BLaER1 (cell line): Measurements from ENCODE around the gene TCL1B.

Source experiments
- H3K27ac ChIP-seq: shearing (Covaris generic); formaldehyde crosslinking; 2 replicates; pipeline ENCODE4 v1.8.1; 2022
- H3K27me3 ChIP-seq: shearing (Covaris generic); formaldehyde crosslinking; 2 replicates; pipeline ENCODE4 v1.8.1; 2022
- H3K36me3 ChIP-seq: shearing (Covaris generic); formaldehyde crosslinking; 2 replicates; pipeline ENCODE4 v1.8.1; 2022
- H3K4me1 ChIP-seq: shearing (Covaris generic); formaldehyde crosslinking; 2 replicates; pipeline ENCODE4 v1.8.1; 2022
- H3K4me2 ChIP-seq: shearing (Covaris generic); formaldehyde crosslinking; 2 replicates; pipeline ENCODE4 v1.8.1; 2022
- H3K4me3 ChIP-seq: shearing (Covaris generic); formaldehyde crosslinking; 2 replicates; pipeline ENCODE4 v1.8.1; 2022
- H3K9ac ChIP-seq: shearing (Covaris generic); formaldehyde crosslinking; 2 replicates; pipeline ENCODE4 v1.8.1; 2022
- H3K9me3 ChIP-seq: shearing (Covaris generic); formaldehyde crosslinking; 2 replicates; pipeline ENCODE4 v1.8.1; 2022
- H4K20me1 ChIP-seq: shearing (Covaris generic); formaldehyde crosslinking; 2 replicates; pipeline ENCODE4 v1.8.1; 2022
- Cebpa-rat ChIP-seq: shearing (Covaris generic); IDR thresholded peaks from 2 replicates; pipeline ENCODE4 v1.8.1; 2022

Gene TCL1B

GRCh38 chr14:95741781-95742180 lies 55.6 kb downstream of the TCL1B start:
- no peak overlapping the region for H3K4me2 ChIP-seq
- no peak overlapping the region for H3K9ac ChIP-seq
- no peak overlapping the region for H3K4me3 ChIP-seq
- peaks cover 11% of the 10 kb centered on the region; the same call in 1 of the 2 replicates for H3K9me3 ChIP-seq
- H3K27ac ChIP-seq = no peak overlapping the region
- TF ChIP-seq Cebpa-rat = no peak
- no peaks in the 10 kb centered on the region for H3K27me3 ChIP-seq
- H3K36me3 ChIP-seq = peaks cover 55% of the 10 kb centered on the region
- peaks cover 24% of the 10 kb centered on the region for H3K4me1 ChIP-seq
- no peaks in the 10 kb centered on the region for H4K20me1 ChIP-seq
